ENCODE results near the gene LHPP. TPM values are rescaled to one million over a fixed set of nuclear protein-coding genes. Genes with fewer than 3 reads are reported as not detected.
A peak's percentile ranks its signal among the peaks of the same experiment; 100 is the strongest.

The LHPP gene
- total RNA-seq, 4 donors from 2014 or later = 34.2 to 76.7 (median 38.2) TPM

- TF ChIP-seq CTCF (IDR thresholded peaks at IDR 0.05) (no peak), POLR2A (IDR thresholded peaks at IDR 0.05) (peak in 1 of 2 donors; percentile 52)
- no peaks in the 10 kb centered on the region for H3K36me3 ChIP-seq
- no peaks in the 10 kb centered on the region for H3K9me3 ChIP-seq
- peak overlapping the region in 2 of 4 donors; percentile 62 to 73 for H3K27ac ChIP-seq
- peak in 2 of 3 donors; percentile 80 to 88 for DNase-seq
- no peaks in the 10 kb centered on the region for H3K27me3 ChIP-seq
- no peak overlapping the region for H3K4me3 ChIP-seq
- peaks cover 0 to 10% (median 0%) of the 10 kb centered on the region in 4 donors for H3K4me1 ChIP-seq
These were observed 14.6 kb downstream of the LHPP start for GRCh38 chr10:124476043-124476725.

GRCh38 chr10:124477614-124478363, 16.2 kb downstream of the LHPP start:
- H3K9me3 ChIP-seq = no peaks in the 10 kb centered on the region

DNA sequence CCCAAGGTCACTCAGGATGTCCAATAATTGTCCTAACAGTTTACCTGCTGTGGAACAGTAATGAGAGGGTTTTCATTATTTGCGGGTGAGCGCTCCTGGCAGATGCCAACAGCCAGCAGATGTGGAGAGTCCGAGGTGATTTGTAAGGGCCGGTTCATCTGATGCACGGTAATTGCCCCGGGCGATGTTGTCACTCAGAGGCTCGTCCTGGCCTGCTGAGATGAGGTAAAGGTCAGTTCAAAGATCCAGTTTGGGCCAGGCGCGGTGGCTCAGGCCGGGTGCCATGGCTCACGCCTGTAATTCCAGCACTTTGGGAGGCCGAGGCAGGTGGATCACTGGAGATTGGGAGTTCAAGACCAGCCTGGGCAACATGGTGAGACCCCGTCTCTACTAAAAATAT, 16.9 kb downstream of the LHPP start:
- Histone ChIP-seq H3K9me3 (no peaks in the 10 kb centered on the region), H3K4me1 (peaks cover 0 to 10% (median 0%) of the 10 kb centered on the region in 4 donors), H3K36me3 (no peaks in the 10 kb centered on the region), H3K4me3 (no peak overlapping the region), H3K27ac (no peak overlapping the region), H3K27me3 (no peaks in the 10 kb centered on the region)
- TF ChIP-seq POLR2A (IDR thresholded peaks at IDR 0.05) (no peak), CTCF (IDR thresholded peaks at IDR 0.05) (no peak)
- DNase-seq = peak in 1 of 3 donors; percentile 54

More at GRCh38 chr10:124477614-124478363, 16.2 kb downstream of the LHPP start:
- Histone ChIP-seq H3K27ac (no peak overlapping the region), H3K36me3 (no peaks in the 10 kb centered on the region), H3K4me3 (no peak overlapping the region), H3K4me1 (peaks cover 0 to 10% (median 0%) of the 10 kb centered on the region in 4 donors), H3K27me3 (no peaks in the 10 kb centered on the region)
- TF ChIP-seq POLR2A (IDR thresholded peaks at IDR 0.05) = no peak
- no peak for TF ChIP-seq CTCF (IDR thresholded peaks at IDR 0.05)
- DNase-seq = no peak

DNA sequence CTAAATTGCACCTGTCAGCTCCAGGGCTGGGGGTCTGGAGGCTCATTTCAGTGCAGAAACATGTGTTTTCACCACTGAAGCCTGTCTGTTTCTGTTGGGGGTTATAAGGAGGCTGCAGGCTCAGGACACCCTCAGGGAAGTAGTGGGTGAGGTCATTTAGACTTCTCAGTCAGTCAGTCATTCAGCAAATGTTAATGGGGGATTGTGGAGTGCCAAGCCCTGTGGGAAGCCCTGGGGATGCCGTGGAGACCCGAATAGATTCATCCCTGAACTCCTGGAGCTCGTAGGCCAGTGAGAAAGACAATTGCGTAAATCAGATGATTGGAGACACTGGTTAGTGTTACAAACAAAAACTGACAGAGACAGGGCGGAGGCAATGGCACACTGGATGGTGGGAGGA, 19.2 kb downstream of the LHPP start:
- Histone ChIP-seq H3K36me3 (no peaks in the 10 kb centered on the region), H3K9me3 (no peaks in the 10 kb centered on the region), H3K27ac (no peak overlapping the region), H3K4me3 (no peak overlapping the region), H3K4me1 (peaks cover 0 to 5% (median 0%) of the 10 kb centered on the region in 4 donors), H3K27me3 (no peaks in the 10 kb centered on the region)
- DNase-seq = no peak
- TF ChIP-seq POLR2A (IDR thresholded peaks at IDR 0.05) (no peak), CTCF (IDR thresholded peaks at IDR 0.05) (no peak)

- Histone ChIP-seq H3K4me3 (no peak overlapping the region), H3K27ac (no peak overlapping the region), H3K9me3 (no peaks in the 10 kb centered on the region), H3K36me3 (no peaks in the 10 kb centered on the region), H3K4me1 (peaks cover 0 to under 1% (median 0%) of the 10 kb centered on the region in 4 donors), H3K27me3 (no peaks in the 10 kb centered on the region)
- no peak for DNase-seq
- TF ChIP-seq CTCF (IDR thresholded peaks at IDR 0.05) = no peak
- TF ChIP-seq POLR2A (IDR thresholded peaks at IDR 0.05) = no peak
These were observed 20.1 kb downstream of the LHPP start for GRCh38 chr10:124481717-124482116.

All from Peyer's patch (tissue), 4 donors.